ENCODE measurements around the gene SURF6. TPM values are rescaled to one million over a fixed set of nuclear protein-coding genes. Genes with fewer than 3 reads are reported as not detected.
A peak's percentile ranks its signal among the peaks of the same experiment; 100 is the strongest.

The SURF6 gene
- total RNA-seq, 1 experiment from 2014 or later, result 56.3 TPM

DNA sequence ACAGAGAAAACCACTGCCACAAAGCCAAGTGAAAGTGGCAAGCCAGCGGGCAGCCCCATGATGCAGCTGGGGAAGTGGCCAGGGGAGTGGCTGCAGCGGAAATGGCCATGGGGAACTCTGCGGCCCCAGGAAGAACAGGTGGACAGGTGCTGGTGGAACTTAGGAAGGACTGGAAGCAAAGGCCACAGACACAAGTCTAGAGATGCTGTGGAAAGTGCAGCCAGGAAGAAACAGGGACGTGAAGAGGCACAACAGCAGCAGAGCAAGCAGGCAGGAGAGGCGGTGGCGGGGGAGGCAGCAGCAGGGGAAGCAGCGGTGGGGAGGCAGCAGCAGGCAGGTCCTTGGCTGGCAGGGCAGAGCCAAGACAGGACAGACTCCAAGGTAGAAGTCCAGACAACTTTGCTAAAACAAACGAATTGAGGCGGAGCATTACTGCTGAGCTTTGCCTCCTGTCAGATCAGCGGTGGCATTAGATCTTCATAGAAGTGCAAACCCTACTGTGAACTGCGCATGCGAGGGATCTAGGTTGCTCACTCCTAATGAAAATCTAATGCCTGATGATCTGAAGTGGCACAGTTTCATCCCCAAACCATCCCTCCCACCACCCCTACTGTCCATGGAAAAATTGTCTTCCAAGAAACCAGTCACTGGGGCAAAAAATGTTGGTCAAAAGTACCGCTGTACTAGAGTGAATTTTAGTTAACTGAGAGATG, 11.8 kb downstream of the SURF6 start:
- Mint-ChIP-seq H3K27ac (peak overlapping the region in 1 of 3 experiments; percentile 51; a peak in 1 of 7 replicates), H3K9me3 (peaks cover 34 to 41% of the 10 kb centered on the region in 2 experiments), H3K27me3 (ENCODE audit: low read depth) (peaks cover 26% of the 10 kb centered on the region), H3K4me1 (0 out of 4 replicates have a peak, but pooled peaks cover 0 to 3% of the 10 kb centered on the region in 2 experiments), H3K4me3 (0 out of 5 replicates have a peak overlapping the region, but pooled peaks of 1 of the 2 experiments have one; percentile 2), H3K36me3 (ENCODE audit: insufficient read depth in 1 of 3, low read depth in 3 of 3) (peaks cover 0 to 11% (median 9%) of the 10 kb centered on the region in 3 experiments; a peak in 6 of 7 replicates)
- Histone ChIP-seq H3K9ac (ENCODE audit: extremely low read depth, insufficient read length, low read length) (no peak overlapping the region), H3K14ac (ENCODE audit: insufficient read depth, low read length) (no peak overlapping the region), H3K79me2 (ENCODE audit: insufficient read depth, low read length) (no peaks in the 10 kb centered on the region), H3K4ac (ENCODE audit: low read depth, low read length) (no peak overlapping the region), H4K8ac (replicated peaks; ENCODE audit: insufficient read length, low read depth, low read length) (no peak overlapping the region), H3K4me2 (ENCODE audit: insufficient read depth, insufficient read length, low read length) (no peak overlapping the region), H3K27me3 (ENCODE audit: insufficient read depth, low read length) (no peaks in the 10 kb centered on the region), H4K20me1 (ENCODE audit: control insufficient read depth, insufficient read depth, insufficient read length) (no peaks in the 10 kb centered on the region), H3K23me2 (ENCODE audit: insufficient read length, low read depth, low read length, poor library complexity, severe bottlenecking) (no peaks in the 10 kb centered on the region), H2AFZ (ENCODE audit: low read length) (no peak overlapping the region), H2BK20ac (ENCODE audit: low read depth, low read length, poor library complexity, severe bottlenecking) (no peak overlapping the region), H2AK5ac (ENCODE audit: insufficient read length, low read length) (no peak overlapping the region), H3K9me3 (ENCODE audit: control insufficient read depth, low read depth, low read length) (peaks cover 11% of the 10 kb centered on the region), H3K56ac (ENCODE audit: insufficient read length, low read depth, low read length) (no peak overlapping the region), H2BK120ac (ENCODE audit: low read depth, low read length, poor library complexity, severe bottlenecking) (no peak overlapping the region), H2BK12ac (ENCODE audit: insufficient read length, low read depth, low read length) (no peak overlapping the region), H3K18ac (ENCODE audit: insufficient read length, low read depth, low read length) (no peak overlapping the region), H2BK15ac (ENCODE audit: low read depth, low read length) (no peak overlapping the region), H4K5ac (ENCODE audit: insufficient read length, low read depth, low read length) (no peak overlapping the region), H3T11ph (ENCODE audit: low read length) (no peak overlapping the region), H3K79me1 (ENCODE audit: insufficient read depth, low read depth, low read length, poor library complexity, severe bottlenecking) (no peaks in the 10 kb centered on the region), H4K91ac (ENCODE audit: insufficient read length, low read depth, low read length) (no peak overlapping the region), H3K27ac (ENCODE audit: insufficient read length, low read depth, low read length) (no peak overlapping the region), H3K23ac (ENCODE audit: insufficient read length, low read depth, low read length) (no peak overlapping the region), H2BK5ac (ENCODE audit: insufficient read length, low read length) (no peak overlapping the region), H3K4me1 (ENCODE audit: insufficient read depth, low read length) (no peaks in the 10 kb centered on the region)
- DNase-seq, result peak; percentile 21
- TF ChIP-seq, protein P1, sequence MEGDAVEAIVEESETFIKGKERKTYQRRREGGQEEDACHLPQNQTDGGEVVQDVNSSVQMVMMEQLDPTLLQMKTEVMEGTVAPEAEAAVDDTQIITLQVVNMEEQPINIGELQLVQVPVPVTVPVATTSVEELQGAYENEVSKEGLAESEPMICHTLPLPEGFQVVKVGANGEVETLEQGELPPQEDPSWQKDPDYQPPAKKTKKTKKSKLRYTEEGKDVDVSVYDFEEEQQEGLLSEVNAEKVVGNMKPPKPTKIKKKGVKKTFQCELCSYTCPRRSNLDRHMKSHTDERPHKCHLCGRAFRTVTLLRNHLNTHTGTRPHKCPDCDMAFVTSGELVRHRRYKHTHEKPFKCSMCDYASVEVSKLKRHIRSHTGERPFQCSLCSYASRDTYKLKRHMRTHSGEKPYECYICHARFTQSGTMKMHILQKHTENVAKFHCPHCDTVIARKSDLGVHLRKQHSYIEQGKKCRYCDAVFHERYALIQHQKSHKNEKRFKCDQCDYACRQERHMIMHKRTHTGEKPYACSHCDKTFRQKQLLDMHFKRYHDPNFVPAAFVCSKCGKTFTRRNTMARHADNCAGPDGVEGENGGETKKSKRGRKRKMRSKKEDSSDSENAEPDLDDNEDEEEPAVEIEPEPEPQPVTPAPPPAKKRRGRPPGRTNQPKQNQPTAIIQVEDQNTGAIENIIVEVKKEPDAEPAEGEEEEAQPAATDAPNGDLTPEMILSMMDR (conservative IDR thresholded peaks at IDR 0.05), result no peak
- no CpG with 5 or more reads among the region's 13 CpGs for WGBS (ENCODE audit: extremely low coverage, insufficient read length, low lambda C conversion rate)

Measured in H9 (cell line).